Neuronal stem cell (in vitro differentiated cells): ENCODE data around the gene JMJD6.

Experiments used
- DNase-seq: peaks from one replicate; pipeline ENCODE4 v3.0.0-alpha.2; 2013; ENCODE audit warnings: low spot score
- H2AFZ ChIP-seq: one replicate; pipeline ENCODE4 v1.6.1; 2013; ENCODE audit warnings: mild to moderate bottlenecking, low read length, inconsistent platforms
- H2AK5ac ChIP-seq: 2 replicates; pipeline ENCODE4 v1.6.1; 2013; ENCODE audit warnings: low read depth, mild to moderate bottlenecking, inconsistent platforms, low read length, moderate library complexity, mixed read lengths
- H2BK120ac ChIP-seq: 2 replicates; pipeline ENCODE4 v1.6.1; 2013; ENCODE audit warnings: low read depth, mild to moderate bottlenecking, inconsistent platforms, low read length, moderate library complexity, mixed read lengths
- H2BK12ac ChIP-seq: one replicate; pipeline ENCODE4 v1.6.1; 2013; ENCODE audit warnings: low read length, inconsistent platforms
- H2BK15ac ChIP-seq: 2 replicates; pipeline ENCODE4 v1.6.1; 2013; ENCODE audit warnings: mild to moderate bottlenecking, low read length, inconsistent platforms, mixed read lengths
- H2BK5ac ChIP-seq: one replicate; pipeline ENCODE4 v1.6.1; 2013; ENCODE audit warnings: inconsistent platforms, mild to moderate bottlenecking, low read length, moderate library complexity
- H3K14ac ChIP-seq: one replicate; pipeline ENCODE4 v1.6.1; 2013; ENCODE audit warnings: low read length, inconsistent platforms
- H3K18ac ChIP-seq: 2 replicates; pipeline ENCODE4 v1.6.1; 2013; ENCODE audit warnings: low read length, inconsistent platforms
- H3K23ac ChIP-seq: 2 replicates; pipeline ENCODE4 v1.6.1; 2013; ENCODE audit warnings: low read depth, mild to moderate bottlenecking, mixed read lengths, low read length, inconsistent platforms; ENCODE audit not compliant: poor library complexity
- H3K27ac ChIP-seq: replicated peaks from 3 replicates; pipeline ENCODE4 v1.5.1; 2013; ENCODE audit warnings: low read length, inconsistent platforms
- H3K27me3 ChIP-seq, 3 experiments: 2 replicates each; pipeline ENCODE4 v1.6.1; 2013; ENCODE audit warnings: low read length in 3 of 3, mild to moderate bottlenecking in 2 of 3, inconsistent platforms in 1 of 3, low read depth in 1 of 3, mixed read lengths in 1 of 3, moderate library complexity in 1 of 3; ENCODE audit not compliant: control insufficient read depth in 3 of 3, insufficient read depth in 3 of 3
- H3K36me3 ChIP-seq, 2 donors: replicated peaks in 1 of 2; 2 replicates each; pipeline ENCODE4 v1.6.1; 2013; ENCODE audit warnings: low read length in 2 of 2; ENCODE audit not compliant: control insufficient read depth in 2 of 2, insufficient read depth in 2 of 2
- H3K4ac ChIP-seq: 2 replicates; pipeline ENCODE4 v1.6.1; 2013; ENCODE audit warnings: inconsistent platforms, mild to moderate bottlenecking, low read length, moderate library complexity
- H3K4me1 ChIP-seq, 2 donors: 1 replicate in 1 of 2; 2 replicates in 1 of 2; pipeline ENCODE4 v1.6.1; 2013; ENCODE audit warnings: low read length in 2 of 2, low read depth in 1 of 2; ENCODE audit not compliant: control insufficient read depth in 2 of 2, insufficient read depth in 1 of 2
- H3K4me2 ChIP-seq: one replicate; pipeline ENCODE4 v1.6.1; 2013; ENCODE audit warnings: mild to moderate bottlenecking, low read length, inconsistent platforms; ENCODE audit not compliant: insufficient read depth, poor library complexity, severe bottlenecking
- H3K4me3 ChIP-seq, 2 donors: 2 replicates each; pipeline ENCODE4 v1.5.1; 2013; ENCODE audit warnings: low read length in 2 of 2, mild to moderate bottlenecking in 2 of 2, inconsistent platforms in 1 of 2, moderate library complexity in 1 of 2
- H3K79me1 ChIP-seq: one replicate; pipeline ENCODE4 v1.6.1; 2013; ENCODE audit warnings: low read depth, mild to moderate bottlenecking, inconsistent platforms, low read length, moderate library complexity
- H3K9ac ChIP-seq: one replicate; pipeline ENCODE4 v1.6.1; 2013; ENCODE audit warnings: mild to moderate bottlenecking, low read depth, low read length, inconsistent platforms; ENCODE audit not compliant: poor library complexity
- H3K9me3 ChIP-seq, 2 donors: replicated peaks in 1 of 2; 2 replicates each; pipeline versions ENCODE3 to v1.6.1; 2013; ENCODE audit warnings: low read length in 2 of 2, mild to moderate bottlenecking in 2 of 2, inconsistent platforms in 1 of 2, low read depth in 1 of 2, mixed read lengths in 1 of 2, moderate library complexity in 1 of 2; ENCODE audit not compliant: control insufficient read depth in 2 of 2, insufficient read depth in 1 of 2
- H4K8ac ChIP-seq: one replicate; pipeline ENCODE4 v1.6.1; 2013; ENCODE audit warnings: low read depth, mild to moderate bottlenecking, inconsistent platforms, low read length, moderate library complexity
- H4K91ac ChIP-seq: one replicate; pipeline ENCODE4 v1.6.1; 2013; ENCODE audit warnings: low read length, low read depth, mild to moderate bottlenecking, inconsistent platforms; ENCODE audit not compliant: poor library complexity
- WGBS, 2 donors: extraction: QIAGEN DNeasy Blood & Tissue Kit; methylation state at CpG; one replicate each; pipeline ENCODE4 v1.1.7; 2013; ENCODE audit warnings: missing lambda C conversion rate in 2 of 2, mixed read lengths in 1 of 2; ENCODE audit not compliant: insufficient read length in 2 of 2, insufficient replicate concordance in 1 of 2; ENCODE audit errors: extremely low coverage in 2 of 2; 5-methylcytosine and 5-hydroxymethylcytosine counted together

The JMJD6 gene

GRCh38 chr17:76738468-76738850 is 12.1 kb upstream of the JMJD6 start:
- H3K23ac ChIP-seq, result no peak overlapping the region
- WGBS, 2 donors, result no CpG with 5 or more reads among the region's 7 CpGs

GRCh38 chr17:76737676-76738467 is 11.5 kb upstream of the JMJD6 start, which contains the start of gene MFSD11:
Gene MFSD11, plus strand, starts transcription at chr17:76738119. Its CDS starts 234 bp downstream, at chr17:76738353.
- Histone ChIP-seq H3K9ac (peak within 1 kb of the TSS; percentile 100), H3K9me3 (no peaks in the 10 kb centered on the region), H3K18ac (peak within 1 kb of the TSS; percentile 100), H2AK5ac (peak within 1 kb of the TSS; percentile 100), H3K27ac (peak within 1 kb of the TSS; percentile 99), H2BK12ac (peak within 1 kb of the TSS; percentile 80), H2BK15ac (peak within 1 kb of the TSS; percentile 97), H3K23ac (peak within 1 kb of the TSS; percentile 100), H3K4me1 (peaks cover 8 to 29% of the 10 kb centered on the region in 2 donors), H3K79me1 (peaks cover 5% of the 10 kb centered on the region), H4K8ac (peak within 1 kb of the TSS; percentile 98), H2AFZ (peak within 1 kb of the TSS; percentile 86), H2BK120ac (peak within 1 kb of the TSS; percentile 51), H3K27me3 (no peaks in the 10 kb centered on the region), H3K4ac (peak within 1 kb of the TSS; percentile 100), H3K36me3 (peaks cover 15 to 53% of the 10 kb centered on the region in 2 donors), H3K14ac (peak within 1 kb of the TSS; percentile 99), H3K4me3 (peak within 1 kb of the TSS; percentile 89 to 100), H3K4me2 (peak within 1 kb of the TSS; percentile 69), H4K91ac (peak within 1 kb of the TSS; percentile 92), H2BK5ac (peak within 1 kb of the TSS; percentile 96)
- no CpG with 5 or more reads among the region's 57 CpGs for WGBS, 2 donors
- DNase-seq, result peak; percentile 96

More at GRCh38 chr17:76738468-76738850, 12.1 kb upstream of the JMJD6 start:
- no peak for DNase-seq
- H3K79me1 ChIP-seq, result peaks cover 5% of the 10 kb centered on the region
- peaks cover 12 to 53% of the 10 kb centered on the region in 2 donors for H3K36me3 ChIP-seq
- no peak overlapping the region for H3K14ac ChIP-seq
- no peak overlapping the region for H2BK15ac ChIP-seq
- no peak overlapping the region for H4K8ac ChIP-seq
- no peak overlapping the region for H2BK120ac ChIP-seq
- no peaks in the 10 kb centered on the region for H3K9me3 ChIP-seq
- H3K18ac ChIP-seq, result no peak overlapping the region
- H3K9ac ChIP-seq, result no peak overlapping the region
- H4K91ac ChIP-seq, result no peak overlapping the region
- H3K27me3 ChIP-seq, result no peaks in the 10 kb centered on the region
- H3K4me2 ChIP-seq, result peak overlapping the region; percentile 53
- H2AFZ ChIP-seq, result peak overlapping the region; percentile 86
- H2BK5ac ChIP-seq, result peak overlapping the region; percentile 96
- peak overlapping the region; percentile 67 to 78 for H3K4me3 ChIP-seq
- peaks cover 8 to 23% of the 10 kb centered on the region in 2 donors for H3K4me1 ChIP-seq
- H3K4ac ChIP-seq, result no peak overlapping the region
- no peak overlapping the region for H2AK5ac ChIP-seq
- H3K27ac ChIP-seq, result no peak overlapping the region
- no peak overlapping the region for H2BK12ac ChIP-seq

GRCh38 chr17:76737082-76737675 is 10.8 kb upstream of the JMJD6 start, which contains the start of gene SRSF2:
Gene SRSF2, minus strand, starts transcription at chr17:76737331. Its CDS starts 171 bp downstream, at chr17:76737160.
- Histone ChIP-seq H2BK12ac (peak within 1 kb of the TSS; percentile 80), H3K4me3 (peak within 1 kb of the TSS; percentile 89 to 100), H2BK5ac (peak within 1 kb of the TSS; percentile 96), H2AFZ (peak within 1 kb of the TSS; percentile 86), H3K4me2 (peak within 1 kb of the TSS; percentile 69), H3K23ac (peak within 1 kb of the TSS; percentile 100), H2BK15ac (peak within 1 kb of the TSS; percentile 97), H3K36me3 (peaks cover 16 to 56% of the 10 kb centered on the region in 2 donors), H2AK5ac (peak within 1 kb of the TSS; percentile 100), H3K9ac (peak within 1 kb of the TSS; percentile 100), H3K27me3 (no peaks in the 10 kb centered on the region), H3K4ac (peak within 1 kb of the TSS; percentile 100), H2BK120ac (peak within 1 kb of the TSS; percentile 51), H4K91ac (peak within 1 kb of the TSS; percentile 92), H3K27ac (peak within 1 kb of the TSS; percentile 99), H3K79me1 (peaks cover 5% of the 10 kb centered on the region), H4K8ac (peak within 1 kb of the TSS; percentile 98), H3K9me3 (no peaks in the 10 kb centered on the region), H3K18ac (peak within 1 kb of the TSS; percentile 100), H3K4me1 (peaks cover 8 to 29% of the 10 kb centered on the region in 2 donors), H3K14ac (peak within 1 kb of the TSS; percentile 99)
- no CpG with 5 or more reads among the region's 60 CpGs for WGBS, 2 donors
- peak; percentile 99 for DNase-seq
